HepG2 (cell line): ENCODE measurements around the gene NOC2L. TPM values are rescaled to one million over a fixed set of nuclear protein-coding genes. Genes with fewer than 3 reads are reported as not detected.
A peak's percentile ranks its signal among the peaks of the same experiment; 100 is the strongest.

ENCODE experiments used
- ATAC-seq: fragments of 200-7000 bp; cut with Tn5 transposase; 3 replicates; pipeline ENCODE4 v1.9.1; 2020; ENCODE audit warnings: mild to moderate bottlenecking, moderate library complexity
- BruUV-seq: library from RNA; stranded (reverse); fragments of 400-500 nt; replicated peaks from 2 replicates; lab custom pipeline; 2021; lab: Mats Ljungman, UMichigan
- CTCF ChIA-PET: fragments of 300-600 bp; formaldehyde crosslinking; extraction: SDS; loops from one replicate; lab custom pipeline; 2021; ENCODE audit warnings: low total read pairs, inconsistent platforms, low intra/inter-chr PET ratio; lab: Yijun Ruan, JAX
- POLR2A ChIA-PET: fragments of 350-600 bp; sonication (Branson Sonifier 250); formaldehyde crosslinking; loops from one replicate; lab custom pipeline; 2020; ENCODE audit warnings: antibody characterized with exemption, inconsistent platforms; lab: Yijun Ruan, JAX
- DNase-seq: peaks from one replicate; pipeline ENCODE4 v3.0.0-alpha.2; 2015; ENCODE audit warnings: low spot score
- FAIRE-seq: peaks from 3 replicates; lab custom pipeline; 2011; peaks lifted over from hg19 to GRCh38; lab: Jason Lieb, UNC
- H2AFZ ChIP-seq: one replicate; pipeline ENCODE4 v1.6.1; 2011; ENCODE audit warnings: low read length, inconsistent platforms
- H3K27ac ChIP-seq: fragments of 300-600 bp; 3 replicates; pipeline ENCODE4 v1.8.0; 2011; ENCODE audit warnings: mixed run types, mild to moderate bottlenecking, mixed read lengths, low read length, inconsistent platforms; ENCODE audit not compliant: insufficient read depth; ENCODE audit errors: extremely low read length
- H3K27me3 ChIP-seq, 2 experiments: fragments of 200-600 bp in 1 of 2; 2 replicates in 1 of 2; 3 replicates in 1 of 2; pipeline versions ENCODE4 v1.6.0 to v1.8.0; 2011; ENCODE audit warnings: low read length in 2 of 2, mild to moderate bottlenecking in 2 of 2, moderate library complexity in 2 of 2, inconsistent platforms in 1 of 2; ENCODE audit not compliant: insufficient read depth in 2 of 2, control insufficient read depth in 1 of 2
- H3K36me3 ChIP-seq, 2 experiments: fragments of 200-600 bp in 1 of 2; replicated peaks in 1 of 2; 2 replicates in 1 of 2; 3 replicates in 1 of 2; pipeline versions ENCODE4 v1.5.1 to v1.8.0; 2011; ENCODE audit warnings: low read length in 2 of 2, inconsistent platforms in 1 of 2; ENCODE audit not compliant: insufficient read depth in 2 of 2, control insufficient read depth in 1 of 2
- H3K4me1 ChIP-seq: 2 replicates; pipeline ENCODE4 v1.5.1; 2012; ENCODE audit warnings: low read length, inconsistent platforms; ENCODE audit not compliant: insufficient read depth
- H3K4me2 ChIP-seq: 2 replicates; pipeline ENCODE4 v1.6.0; 2011; ENCODE audit warnings: low read depth, low read length, inconsistent platforms
- H3K4me3 ChIP-seq, 3 experiments: fragments of 200-600 bp in 1 of 3; sonication (generic), shearing (Covaris generic) in 1 of 3; replicated peaks in 1 of 3; 2 replicates each; pipeline ENCODE4 v1.5.1; 2011 to 2016; ENCODE audit warnings: low read length in 3 of 3, inconsistent platforms in 2 of 3, low read depth in 2 of 3, mild to moderate bottlenecking in 2 of 3, control low read depth in 1 of 3, mixed read lengths in 1 of 3; ENCODE audit not compliant: insufficient read depth in 1 of 3
- H3K79me2 ChIP-seq: one replicate; pipeline ENCODE4 v1.6.1; 2011; ENCODE audit warnings: low read length, inconsistent platforms; ENCODE audit not compliant: insufficient read depth
- H3K9ac ChIP-seq: 2 replicates; pipeline ENCODE4 v1.6.0; 2011; ENCODE audit warnings: mild to moderate bottlenecking, low read depth, low read length, inconsistent platforms; ENCODE audit not compliant: insufficient read depth
- H3K9me3 ChIP-seq: 2 replicates; pipeline ENCODE4 v1.5.1; 2012; ENCODE audit warnings: mild to moderate bottlenecking, low read length
- H4K20me1 ChIP-seq: 2 replicates; pipeline ENCODE4 v1.6.0; 2011; ENCODE audit warnings: inconsistent platforms, mild to moderate bottlenecking, low read length, moderate library complexity; ENCODE audit not compliant: insufficient read depth
- CENPX ChIP-seq: sonication (generic); formaldehyde crosslinking; IDR thresholded peaks from 2 replicates; pipeline ENCODE4 v1.9.0; 2021; ENCODE audit warnings: mild to moderate bottlenecking, missing genetic modification reagents, moderate library complexity
- FOXK1 ChIP-seq: sonication (generic); formaldehyde crosslinking; IDR thresholded peaks from 2 replicates; pipeline ENCODE4 v1.4.0; 2020; ENCODE audit warnings: low read depth, missing genetic modification reagents, borderline replicate concordance
- HOXA5 ChIP-seq: sonication (generic); formaldehyde crosslinking; IDR thresholded peaks from 2 replicates; pipeline ENCODE4 v1.4.0; 2020; ENCODE audit warnings: missing genetic modification reagents
- KDM4B ChIP-seq: sonication (generic); formaldehyde crosslinking; IDR thresholded peaks from 2 replicates; pipeline ENCODE4 v1.4.0; 2020; ENCODE audit warnings: missing genetic modification reagents
- MAFG ChIP-seq: sonication (generic); formaldehyde crosslinking; IDR thresholded peaks from 2 replicates; pipeline ENCODE4 v1.5.1; 2020; ENCODE audit warnings: mild to moderate bottlenecking, missing genetic modification reagents
- MED13 ChIP-seq: sonication (generic); formaldehyde crosslinking; IDR thresholded peaks from 2 replicates; pipeline ENCODE4 v1.5.0; 2020; ENCODE audit warnings: missing genetic modification reagents
- MED8 ChIP-seq: sonication (generic); formaldehyde crosslinking; IDR thresholded peaks from 2 replicates; pipeline ENCODE4 v1.8.1; 2023; ENCODE audit warnings: mild to moderate bottlenecking, missing genetic modification reagents; ENCODE audit not compliant: insufficient replicate concordance
- MYC ChIP-seq: sonication (generic); formaldehyde crosslinking; IDR thresholded peaks from 2 replicates; pipeline ENCODE4 v1.9.0; 2021; ENCODE audit warnings: missing genetic modification reagents, borderline replicate concordance
- RBFOX2 ChIP-seq: fragments of 200-400 bp; formaldehyde crosslinking; IDR thresholded peaks from 2 replicates; pipeline ENCODE4 v1.6.1; 2017; ENCODE audit warnings: low read depth, mild to moderate bottlenecking, low read length
- SP2 ChIP-seq: sonication (generic); formaldehyde crosslinking; IDR thresholded peaks from 2 replicates; pipeline ENCODE4 v1.5.1; 2020; ENCODE audit warnings: mild to moderate bottlenecking, missing genetic modification reagents
- SRSF1 ChIP-seq: fragments of 200-400 bp; formaldehyde crosslinking; optimal IDR thresholded peaks from 2 replicates; pipeline ENCODE3; 2017; ENCODE audit warnings: mild to moderate bottlenecking, low read depth, low read length, moderate library complexity
- ZBTB38 ChIP-seq: sonication (generic); formaldehyde crosslinking; IDR thresholded peaks from 2 replicates; pipeline ENCODE4 v1.5.1; 2020; ENCODE audit warnings: mild to moderate bottlenecking, missing genetic modification reagents
- ZNF570 ChIP-seq: sonication (generic); formaldehyde crosslinking; IDR thresholded peaks from 2 replicates; pipeline ENCODE4 v1.4.0; 2020; ENCODE audit warnings: mild to moderate bottlenecking, missing genetic modification reagents, borderline replicate concordance
- ZNF724P ChIP-seq: sonication (generic); formaldehyde crosslinking; IDR thresholded peaks from 2 replicates; pipeline ENCODE4 v1.8.0; 2022; ENCODE audit warnings: missing genetic modification reagents, borderline replicate concordance
- ZNF891 ChIP-seq: sonication (generic); formaldehyde crosslinking; IDR thresholded peaks from 2 replicates; pipeline ENCODE4 v1.5.0; 2020; ENCODE audit warnings: mild to moderate bottlenecking, missing genetic modification reagents
- WGBS: methylation state at CpG from one replicate; pipeline ENCODE4 v1.1.6; 2017; ENCODE audit warnings: low lambda C conversion rate; 5-methylcytosine and 5-hydroxymethylcytosine counted together
- in situ Hi-C: cut with HindIII; loops from 2 replicates; pipeline ENCODE4 v1.10.0; 2017; ENCODE audit warnings: low pct_unique_long_range_greater_than_20kb; ENCODE audit not compliant: extremely low pct_ligation_motif_present
- intact Hi-C: fragments of 100-400 bp; cut with micrococcal nuclease; formaldehyde crosslinking; loops from one replicate; pipeline ENCODE4 v1.10.0; 2022; ENCODE audit not compliant: unreplicated experiment
- polyA plus RNA-seq, 8 experiments: library from polyadenylated mRNA; depleted of rRNA in 3 of 8; stranded (reverse) in 7 of 8; unstranded in 1 of 8; fragments of >200 nt; fragmentation: Illumina TruSeq in 4 of 8; extraction: Trizol in 4 of 8; gene quantifications; 2 replicates each; pipeline versions ENCODE4 v1.2.1 to v1.2.3, GENCODE V29; 2011 to 2016; ENCODE audit warnings: low read depth in 4 of 8, missing spikeins in 1 of 8, mixed read lengths in 1 of 8; ENCODE audit not compliant: insufficient read depth in 1 of 8
- total RNA-seq, 5 experiments: library from RNA; depleted of rRNA; stranded (reverse); fragments of >200 nt; fragmentation: Illumina TruSeq; extraction: Trizol; gene quantifications; 2 replicates each; pipeline ENCODE4 v1.2.3, GENCODE V29; 2016; ENCODE audit warnings: low read depth in 1 of 5
- TF ChIP-seq, protein P1 (sequence below): IDR thresholded peaks from 2 replicates; pipeline ENCODE4 v1.6.1; 2016; ENCODE audit warnings: missing genetic modification reagents, missing compliant biosample characterization
- TF ChIP-seq, protein P2 (sequence below): IDR thresholded peaks from 2 replicates; pipeline ENCODE4 v1.6.1; 2012; ENCODE audit warnings: low read depth, low read length, improper control_type of control experiment
- TF ChIP-seq, protein P3 (sequence below): sonication (generic); formaldehyde crosslinking; IDR thresholded peaks from 2 replicates; pipeline ENCODE4 v1.4.0; 2020; ENCODE audit warnings: missing genetic modification reagents, mild to moderate bottlenecking, borderline replicate concordance

Gene NOC2L
- total and polyA plus RNA-seq, 2 of the 13 experiments (the other 11 are each of a cell fraction or from before 2014, with no cell fraction given) = 32.0 to 103 TPM

DNA sequence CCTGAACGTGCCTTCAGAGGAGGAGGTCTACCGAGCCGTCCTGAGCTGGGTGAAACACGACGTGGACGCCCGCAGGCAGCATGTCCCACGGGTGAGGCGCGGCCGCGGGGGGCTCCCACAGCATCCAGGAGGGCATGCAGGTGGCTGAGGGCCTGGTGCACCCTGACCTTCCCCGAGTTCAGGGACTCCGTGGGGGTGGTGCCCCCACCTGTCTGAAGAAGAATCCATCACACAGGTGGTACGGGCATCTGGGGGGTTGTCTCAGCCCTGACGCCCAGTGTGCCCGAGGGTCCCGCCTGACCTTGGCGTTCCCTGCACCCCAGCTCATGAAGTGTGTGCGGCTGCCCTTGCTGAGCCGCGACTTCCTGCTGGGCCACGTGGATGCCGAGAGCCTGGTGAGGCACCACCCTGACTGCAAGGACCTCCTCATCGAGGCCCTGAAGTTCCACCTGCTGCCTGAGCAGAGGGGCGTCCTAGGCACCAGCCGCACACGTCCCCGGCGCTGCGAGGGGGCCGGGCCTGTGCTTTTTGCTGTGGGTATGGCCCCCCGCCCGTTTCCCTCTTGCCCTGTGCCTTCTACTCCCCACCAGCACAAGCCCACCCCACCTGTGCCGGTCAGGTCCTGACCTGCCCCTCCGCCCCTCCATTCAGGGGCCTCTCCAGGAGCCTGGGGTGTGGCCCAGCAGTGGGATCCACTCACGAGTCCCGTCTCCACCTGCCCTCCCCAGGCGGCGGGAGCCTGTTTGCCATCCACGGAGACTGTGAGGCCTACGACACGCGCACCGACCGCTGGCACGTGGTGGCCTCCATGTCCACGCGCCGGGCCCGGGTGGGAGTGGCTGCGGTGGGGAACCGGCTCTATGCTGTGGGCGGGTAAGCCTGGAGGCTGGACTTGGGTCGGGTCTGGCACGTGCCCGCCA lies 3.6 kb upstream of the NOC2L start (continued):
- TF ChIP-seq, protein P1, sequence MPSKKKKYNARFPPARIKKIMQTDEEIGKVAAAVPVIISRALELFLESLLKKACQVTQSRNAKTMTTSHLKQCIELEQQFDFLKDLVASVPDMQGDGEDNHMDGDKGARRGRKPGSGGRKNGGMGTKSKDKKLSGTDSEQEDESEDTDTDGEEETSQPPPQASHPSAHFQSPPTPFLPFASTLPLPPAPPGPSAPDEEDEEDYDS (CRISPR knock-in tag) = no peak
- TF ChIP-seq, protein P2, sequence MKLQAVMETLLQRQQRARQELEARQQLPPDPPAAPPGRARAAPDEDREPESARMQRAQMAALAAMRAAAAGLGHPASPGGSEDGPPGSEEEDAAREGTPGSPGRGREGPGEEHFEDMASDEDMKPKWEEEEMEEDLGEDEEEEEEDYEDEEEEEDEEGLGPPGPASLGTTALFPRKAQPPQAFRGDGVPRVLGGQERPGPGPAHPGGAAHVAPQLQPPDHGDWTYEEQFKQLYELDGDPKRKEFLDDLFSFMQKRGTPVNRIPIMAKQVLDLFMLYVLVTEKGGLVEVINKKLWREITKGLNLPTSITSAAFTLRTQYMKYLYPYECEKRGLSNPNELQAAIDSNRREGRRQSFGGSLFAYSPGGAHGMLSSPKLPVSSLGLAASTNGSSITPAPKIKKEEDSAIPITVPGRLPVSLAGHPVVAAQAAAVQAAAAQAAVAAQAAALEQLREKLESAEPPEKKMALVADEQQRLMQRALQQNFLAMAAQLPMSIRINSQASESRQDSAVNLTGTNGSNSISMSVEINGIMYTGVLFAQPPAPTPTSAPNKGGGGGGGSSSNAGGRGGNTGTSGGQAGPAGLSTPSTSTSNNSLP = no peak
- TF ChIP-seq SRSF1 = no peak
- TF ChIP-seq KDM4B (CRISPR knock-in tag) = no peak
- TF ChIP-seq FOXK1 = no peak
- TF ChIP-seq MED13 = no peak
- TF ChIP-seq MED8 = no peak
- no peak for TF ChIP-seq HOXA5 (CRISPR knock-in tag)
- no peak for TF ChIP-seq ZNF891 (CRISPR knock-in tag)
- TF ChIP-seq ZNF570 (CRISPR knock-in tag) = no peak

DNA sequence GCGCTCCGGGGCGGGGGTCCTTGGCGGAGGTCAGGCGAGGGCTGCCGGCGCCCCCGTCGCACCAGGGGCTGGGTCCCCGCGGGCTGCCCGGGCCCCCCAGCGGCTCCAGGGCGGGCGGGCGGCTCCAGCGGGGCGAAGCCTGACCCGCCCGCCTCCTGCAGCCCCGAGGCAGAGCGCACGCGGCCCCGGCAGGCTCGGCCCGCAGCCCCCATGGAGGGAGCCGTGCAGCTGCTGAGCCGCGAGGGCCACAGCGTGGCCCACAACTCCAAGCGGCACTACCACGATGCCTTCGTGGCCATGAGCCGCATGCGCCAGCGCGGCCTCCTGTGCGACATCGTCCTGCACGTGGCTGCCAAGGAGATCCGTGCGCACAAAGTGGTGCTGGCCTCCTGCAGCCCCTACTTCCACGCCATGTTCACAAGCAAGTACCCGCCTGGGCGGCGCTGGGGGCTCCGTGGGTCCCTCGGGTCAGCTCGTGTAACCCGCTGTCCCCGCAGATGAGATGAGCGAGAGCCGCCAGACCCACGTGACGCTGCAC lies 2.1 kb upstream of the NOC2L start:
- peaks cover 6 to 18% of the 10 kb centered on the region in 2 experiments for H3K36me3 ChIP-seq
- WGBS = 93% methylated on average over 3 of the region's 56 CpGs
- H2AFZ ChIP-seq = no peak overlapping the region
- peaks cover 0 to 4% of the 10 kb centered on the region in 2 experiments; a peak in 1 of 5 replicates for H3K27me3 ChIP-seq
- ATAC-seq = no peak
- H3K27ac ChIP-seq = no peak overlapping the region
- DNase-seq = no peak
- H3K4me2 ChIP-seq = peak overlapping the region; percentile 88
- FAIRE-seq = no peak
- H4K20me1 ChIP-seq = peaks cover 13% of the 10 kb centered on the region
- H3K9ac ChIP-seq = peak overlapping the region; percentile 67
- CTCF ChIA-PET = no interaction called here
- BruUV-seq = no TSS peak
- intact Hi-C loops = no loop called here
- peak overlapping the region; percentile 83 to 100 (median 99); a peak in 5 of 6 replicates for H3K4me3 ChIP-seq
- no peaks in the 10 kb centered on the region for H3K9me3 ChIP-seq
- POLR2A ChIA-PET = no interaction called here
- peaks cover 25% of the 10 kb centered on the region for H3K4me1 ChIP-seq
- H3K79me2 ChIP-seq = peaks cover 21% of the 10 kb centered on the region
- in situ Hi-C loops = no loop called here
- TF ChIP-seq SP2 (CRISPR knock-in tag) = no peak
- TF ChIP-seq CENPX (CRISPR knock-in tag) = no peak
- TF ChIP-seq ZBTB38 (CRISPR knock-in tag) = peak; percentile 85
- TF ChIP-seq RBFOX2 = peak; percentile 33; the same call in 1 of the 2 replicates
- TF ChIP-seq MAFG (CRISPR knock-in tag) = no peak
- TF ChIP-seq ZNF724P (CRISPR knock-in tag) = no peak
- TF ChIP-seq, protein P3, sequence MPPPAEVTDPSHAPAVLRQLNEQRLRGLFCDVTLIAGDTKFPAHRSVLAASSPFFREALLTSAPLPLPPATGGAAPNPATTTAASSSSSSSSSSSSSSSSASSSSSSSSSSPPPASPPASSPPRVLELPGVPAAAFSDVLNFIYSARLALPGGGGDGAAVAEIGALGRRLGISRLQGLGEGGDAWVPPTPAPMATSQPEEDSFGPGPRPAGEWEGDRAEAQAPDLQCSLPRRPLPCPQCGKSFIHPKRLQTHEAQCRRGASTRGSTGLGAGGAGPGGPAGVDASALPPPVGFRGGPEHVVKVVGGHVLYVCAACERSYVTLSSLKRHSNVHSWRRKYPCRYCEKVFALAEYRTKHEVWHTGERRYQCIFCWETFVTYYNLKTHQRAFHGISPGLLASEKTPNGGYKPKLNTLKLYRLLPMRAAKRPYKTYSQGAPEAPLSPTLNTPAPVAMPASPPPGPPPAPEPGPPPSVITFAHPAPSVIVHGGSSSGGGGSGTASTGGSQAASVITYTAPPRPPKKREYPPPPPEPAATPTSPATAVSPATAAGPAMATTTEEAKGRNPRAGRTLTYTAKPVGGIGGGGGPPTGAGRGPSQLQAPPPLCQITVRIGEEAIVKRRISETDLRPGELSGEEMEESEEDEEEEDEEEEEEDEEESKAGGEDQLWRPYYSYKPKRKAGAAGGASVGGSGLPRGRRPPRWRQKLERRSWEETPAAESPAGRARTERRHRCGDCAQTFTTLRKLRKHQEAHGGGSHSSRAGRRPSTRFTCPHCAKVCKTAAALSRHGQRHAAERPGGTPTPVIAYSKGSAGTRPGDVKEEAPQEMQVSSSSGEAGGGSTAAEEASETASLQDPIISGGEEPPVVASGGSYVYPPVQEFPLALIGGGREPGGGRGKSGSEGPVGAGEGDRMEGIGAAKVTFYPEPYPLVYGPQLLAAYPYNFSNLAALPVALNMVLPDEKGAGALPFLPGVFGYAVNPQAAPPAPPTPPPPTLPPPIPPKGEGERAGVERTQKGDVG (CRISPR knock-in tag) = peak; percentile 56; the same call in 1 of the 2 replicates
- 0 out of 2 replicates have a peak, but pooled peaks have one; percentile 33 for TF ChIP-seq MYC (CRISPR knock-in tag)
